HepG2 (cell line): ENCODE results near the gene AMZ1. TPM values are rescaled to one million over a fixed set of nuclear protein-coding genes. Genes with fewer than 3 reads are reported as not detected.
A peak's percentile ranks its signal among the peaks of the same experiment; 100 is the strongest.

Experiments
- CEBPG ChIP-seq: IDR thresholded peaks from 2 replicates; pipeline ENCODE4 v1.6.1; 2016
- DZIP1 ChIP-seq: sonication (generic); formaldehyde crosslinking; IDR thresholded peaks from 2 replicates; pipeline ENCODE4 v1.5.0; 2020; ENCODE audit warnings: mild to moderate bottlenecking, missing genetic modification reagents
- JUND ChIP-seq: sonication (generic); formaldehyde crosslinking; IDR thresholded peaks from 2 replicates; pipeline ENCODE4 v1.8.0; 2022; ENCODE audit warnings: mild to moderate bottlenecking, missing genetic modification reagents
- MAFK ChIP-seq, 2 experiments: IDR thresholded peaks in 1 of 2; conservative IDR thresholded peaks in 1 of 2; 2 replicates each; pipeline ENCODE4 v1.6.1; 2011; ENCODE audit warnings: improper control_type of control experiment in 2 of 2, low read length in 2 of 2
- MXI1 ChIP-seq: IDR thresholded peaks from 3 replicates; pipeline ENCODE4 v1.6.1; 2012; ENCODE audit warnings: low read depth, low read length, inconsistent platforms, borderline replicate concordance
- REXO4 ChIP-seq: sonication (generic); formaldehyde crosslinking; IDR thresholded peaks from 2 replicates; pipeline ENCODE4 v1.8.0; 2022; ENCODE audit warnings: missing genetic modification reagents, mild to moderate bottlenecking, borderline replicate concordance
- SMAD3 ChIP-seq: sonication (generic); formaldehyde crosslinking; IDR thresholded peaks from 2 replicates; pipeline ENCODE4 v1.4.0; 2020; ENCODE audit warnings: missing genetic modification reagents
- SNAPC4 ChIP-seq: sonication (generic); formaldehyde crosslinking; IDR thresholded peaks from 2 replicates; pipeline ENCODE4 v1.4.0; 2020; ENCODE audit warnings: mild to moderate bottlenecking, missing genetic modification reagents
- SNAPC5 ChIP-seq: sonication (generic); formaldehyde crosslinking; IDR thresholded peaks from 2 replicates; pipeline ENCODE4 v1.8.1; 2023; ENCODE audit warnings: mild to moderate bottlenecking, missing genetic modification reagents, borderline replicate concordance
- SP1 ChIP-seq, 2 experiments: fragments of 450-650 bp in 1 of 2; sonication (generic) in 1 of 2; formaldehyde crosslinking in 1 of 2; IDR thresholded peaks; 2 replicates each; pipeline versions ENCODE4 v1.4.0 to v1.6.1; 2016 to 2020; ENCODE audit warnings: missing genetic modification reagents in 1 of 2
- TMF1 ChIP-seq: sonication (generic); formaldehyde crosslinking; IDR thresholded peaks from 2 replicates; pipeline ENCODE4 v1.8.1; 2022; ENCODE audit warnings: low read depth, missing genetic modification reagents
- XBP1 ChIP-seq: sonication (generic); formaldehyde crosslinking; IDR thresholded peaks from 2 replicates; pipeline ENCODE4 v1.5.0; 2020; ENCODE audit warnings: missing genetic modification reagents
- ZBTB26 ChIP-seq: IDR thresholded peaks from 2 replicates; pipeline ENCODE4 v1.6.1; 2016; ENCODE audit warnings: missing compliant biosample characterization, missing genetic modification reagents, borderline replicate concordance
- ZNF546 ChIP-seq: sonication (generic); formaldehyde crosslinking; conservative IDR thresholded peaks from 2 replicates; pipeline ENCODE4 v1.8.1; 2023; ENCODE audit warnings: mild to moderate bottlenecking, missing genetic modification reagents
- ZNF703 ChIP-seq: sonication (generic); formaldehyde crosslinking; IDR thresholded peaks from 2 replicates; pipeline ENCODE4 v1.5.1; 2020; ENCODE audit warnings: missing genetic modification reagents, mild to moderate bottlenecking, moderate library complexity, borderline replicate concordance
- ZNF747 ChIP-seq: sonication (generic); formaldehyde crosslinking; IDR thresholded peaks from 2 replicates; pipeline ENCODE4 v1.8.1; 2023; ENCODE audit warnings: missing genetic modification reagents, mild to moderate bottlenecking, borderline replicate concordance
- ZNF775 ChIP-seq: sonication (generic); formaldehyde crosslinking; IDR thresholded peaks from 2 replicates; pipeline ENCODE4 v1.4.0; 2020; ENCODE audit warnings: missing genetic modification reagents, mild to moderate bottlenecking, moderate library complexity, borderline replicate concordance
- polyA plus RNA-seq, 8 experiments: library from polyadenylated mRNA; depleted of rRNA in 3 of 8; stranded (reverse) in 7 of 8; unstranded in 1 of 8; fragments of >200 nt; fragmentation: Illumina TruSeq in 4 of 8; extraction: Trizol in 4 of 8; gene quantifications; 2 replicates each; pipeline versions ENCODE4 v1.2.1 to v1.2.3, GENCODE V29; 2011 to 2016; ENCODE audit warnings: low read depth in 4 of 8, missing spikeins in 1 of 8, mixed read lengths in 1 of 8; ENCODE audit not compliant: insufficient read depth in 1 of 8
- total RNA-seq, 5 experiments: library from RNA; depleted of rRNA; stranded (reverse); fragments of >200 nt; fragmentation: Illumina TruSeq; extraction: Trizol; gene quantifications; 2 replicates each; pipeline ENCODE4 v1.2.3, GENCODE V29; 2016; ENCODE audit warnings: low read depth in 1 of 5

The AMZ1 gene
- total and polyA plus RNA-seq, 2 of the 13 experiments (the other 11 are each of a cell fraction or from before 2014, with no cell fraction given), result 0.03 TPM; not detected in 1

- TF ChIP-seq JUND (CRISPR knock-in tag) (no peak), MXI1 (peak; percentile 60; the same call in 1 of the 3 replicates), ZBTB26 (CRISPR knock-in tag) (peak; percentile 46; the same call in 1 of the 2 replicates), TMF1 (CRISPR knock-in tag) (no peak), REXO4 (CRISPR knock-in tag) (no peak), ZNF703 (CRISPR knock-in tag) (no peak), MAFK (conservative IDR thresholded peaks at IDR 0.05 in 1 of 2, IDR thresholded peaks at IDR 0.05 in 1 of 2; ENCODE audit: low read length in 2 of 2) (peak; percentile 33 to 71; a peak in 3 of 4 replicates), CEBPG (CRISPR knock-in tag) (peak; percentile 72), SNAPC4 (CRISPR knock-in tag) (no peak), XBP1 (CRISPR knock-in tag) (no peak), SNAPC5 (CRISPR knock-in tag) (no peak), ZNF775 (no peak), ZNF747 (CRISPR knock-in tag) (no peak), DZIP1 (no peak), SMAD3 (CRISPR knock-in tag) (no peak), ZNF546 (CRISPR knock-in tag) (no peak), SP1 (IDR thresholded peaks at IDR 0.05) (no peak), SP1 (CRISPR knock-in tag; IDR thresholded peaks at IDR 0.05) (0 out of 2 replicates have a peak, but pooled peaks have one; percentile 10)
These were observed 46.3 kb upstream of the AMZ1 start (continued) for GRCh38 chr7:2641406-2642393.
